Liver (tissue), 3 donors: ENCODE results near the gene ZNF326.
"Not testable (repeated sequence)": the region's sequence is repeated elsewhere in the genome, so short reads cannot be mapped to it uniquely, and the experiment has no call there.

Source experiments
- GABPA ChIP-seq, 2 donors: IDR thresholded peaks in 1 of 2; conservative IDR thresholded peaks in 1 of 2; 2 replicates each; pipeline ENCODE4 v1.6.1; 2016; ENCODE audit warnings: antibody characterized with exemption in 2 of 2, mild to moderate bottlenecking in 1 of 2, moderate library complexity in 1 of 2
- JUND ChIP-seq, 2 donors: IDR thresholded peaks; 2 replicates each; pipeline ENCODE4 v1.6.1; 2016; ENCODE audit warnings: antibody characterized with exemption in 2 of 2
- REST ChIP-seq: IDR thresholded peaks from 2 replicates; pipeline ENCODE4 v1.6.1; 2016; ENCODE audit warnings: antibody characterized with exemption, mild to moderate bottlenecking
- TAF1 ChIP-seq: conservative IDR thresholded peaks from 2 replicates; pipeline ENCODE4 v1.6.1; 2016; ENCODE audit warnings: antibody characterized with exemption, mild to moderate bottlenecking
- TF ChIP-seq, protein P1 (sequence below): fragments of 150-350 bp; IDR thresholded peaks from 2 replicates; pipeline ENCODE4 v1.5.1; 2017; ENCODE audit warnings: improper control_type of control experiment, low read depth, low read length; ENCODE audit not compliant: missing input control
- donor health status: healthy.
- donor health status: healthy.

DNA sequence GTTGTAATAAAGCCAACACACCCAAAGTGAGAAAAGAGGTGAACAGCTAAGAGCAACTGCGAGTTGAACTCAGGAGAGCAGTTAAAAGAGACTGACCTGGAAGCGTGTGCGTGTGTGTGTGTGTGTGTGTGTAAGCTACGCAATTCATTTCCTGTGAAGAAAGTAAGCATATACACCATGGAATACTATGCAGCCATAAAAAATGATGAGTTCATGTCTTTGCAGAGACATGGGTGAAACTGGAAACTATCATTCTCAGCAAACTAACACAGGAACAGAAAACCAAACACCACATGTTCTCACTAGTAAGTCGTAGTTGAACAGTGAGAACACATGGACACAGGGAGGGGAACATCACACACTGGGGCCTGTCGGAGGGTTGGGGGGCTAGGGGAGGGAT is 69.2 kb downstream of the ZNF326 start:
- TF ChIP-seq, protein P1, sequence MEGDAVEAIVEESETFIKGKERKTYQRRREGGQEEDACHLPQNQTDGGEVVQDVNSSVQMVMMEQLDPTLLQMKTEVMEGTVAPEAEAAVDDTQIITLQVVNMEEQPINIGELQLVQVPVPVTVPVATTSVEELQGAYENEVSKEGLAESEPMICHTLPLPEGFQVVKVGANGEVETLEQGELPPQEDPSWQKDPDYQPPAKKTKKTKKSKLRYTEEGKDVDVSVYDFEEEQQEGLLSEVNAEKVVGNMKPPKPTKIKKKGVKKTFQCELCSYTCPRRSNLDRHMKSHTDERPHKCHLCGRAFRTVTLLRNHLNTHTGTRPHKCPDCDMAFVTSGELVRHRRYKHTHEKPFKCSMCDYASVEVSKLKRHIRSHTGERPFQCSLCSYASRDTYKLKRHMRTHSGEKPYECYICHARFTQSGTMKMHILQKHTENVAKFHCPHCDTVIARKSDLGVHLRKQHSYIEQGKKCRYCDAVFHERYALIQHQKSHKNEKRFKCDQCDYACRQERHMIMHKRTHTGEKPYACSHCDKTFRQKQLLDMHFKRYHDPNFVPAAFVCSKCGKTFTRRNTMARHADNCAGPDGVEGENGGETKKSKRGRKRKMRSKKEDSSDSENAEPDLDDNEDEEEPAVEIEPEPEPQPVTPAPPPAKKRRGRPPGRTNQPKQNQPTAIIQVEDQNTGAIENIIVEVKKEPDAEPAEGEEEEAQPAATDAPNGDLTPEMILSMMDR = not testable (repeated sequence)
- TF ChIP-seq JUND (IDR thresholded peaks at IDR 0.05); TAF1; GABPA (IDR thresholded peaks at IDR 0.05 in 1 of 2, conservative IDR thresholded peaks at IDR 0.05 in 1 of 2); REST: not testable (repeated sequence)
